Activated T-cell treated with anti-CD3 and anti-CD28 coated beads, Interleukin-2, amount 50 U/mL, for 1 hour (primary cell): Measurements from ENCODE around the gene C2CD2.

Experiments used
- DNase-seq: peaks from one replicate; pipeline ENCODE4 v3.0.0-alpha.2; 2020

Gene C2CD2

DNA sequence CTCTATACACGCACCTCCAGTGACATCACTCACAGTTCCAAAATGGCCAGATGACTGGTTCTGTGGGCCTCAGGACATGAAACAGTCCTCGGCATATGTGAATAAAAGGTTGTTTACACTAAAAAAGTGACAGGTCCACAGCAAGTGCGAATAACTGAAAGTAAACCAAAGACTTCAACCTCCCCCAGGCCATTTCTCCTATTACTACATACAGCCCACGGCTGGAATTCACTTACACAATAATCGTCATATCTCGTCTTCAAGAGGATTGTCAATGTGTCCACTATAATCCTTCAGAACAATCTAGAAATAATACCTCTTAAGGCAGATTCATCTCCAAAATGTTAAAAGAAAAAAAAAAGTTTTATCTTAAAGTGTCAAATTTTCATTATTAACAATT, 72.8 kb downstream of the C2CD2 start:
- no peak for DNase-seq

DNA sequence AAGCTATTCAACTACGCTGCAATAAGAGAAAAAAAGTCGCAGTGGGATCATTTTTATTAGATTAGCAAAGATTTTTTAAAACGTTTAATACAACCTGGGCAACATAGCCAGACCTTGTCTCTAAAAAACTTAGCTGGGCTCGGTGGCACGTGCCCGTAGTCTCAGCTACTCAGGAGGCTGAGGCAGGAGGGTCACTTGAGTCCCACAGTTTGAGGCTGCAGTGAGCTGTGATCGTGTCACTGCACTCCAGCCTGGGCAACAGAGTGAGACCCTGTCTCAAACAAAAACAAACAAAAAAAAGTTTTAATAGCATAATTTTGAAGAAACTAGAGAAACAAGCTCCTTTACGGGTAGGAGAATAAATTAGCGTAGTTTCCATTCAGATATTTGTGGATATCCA, 73.7 kb downstream of the C2CD2 start:
- no peak for DNase-seq

DNA sequence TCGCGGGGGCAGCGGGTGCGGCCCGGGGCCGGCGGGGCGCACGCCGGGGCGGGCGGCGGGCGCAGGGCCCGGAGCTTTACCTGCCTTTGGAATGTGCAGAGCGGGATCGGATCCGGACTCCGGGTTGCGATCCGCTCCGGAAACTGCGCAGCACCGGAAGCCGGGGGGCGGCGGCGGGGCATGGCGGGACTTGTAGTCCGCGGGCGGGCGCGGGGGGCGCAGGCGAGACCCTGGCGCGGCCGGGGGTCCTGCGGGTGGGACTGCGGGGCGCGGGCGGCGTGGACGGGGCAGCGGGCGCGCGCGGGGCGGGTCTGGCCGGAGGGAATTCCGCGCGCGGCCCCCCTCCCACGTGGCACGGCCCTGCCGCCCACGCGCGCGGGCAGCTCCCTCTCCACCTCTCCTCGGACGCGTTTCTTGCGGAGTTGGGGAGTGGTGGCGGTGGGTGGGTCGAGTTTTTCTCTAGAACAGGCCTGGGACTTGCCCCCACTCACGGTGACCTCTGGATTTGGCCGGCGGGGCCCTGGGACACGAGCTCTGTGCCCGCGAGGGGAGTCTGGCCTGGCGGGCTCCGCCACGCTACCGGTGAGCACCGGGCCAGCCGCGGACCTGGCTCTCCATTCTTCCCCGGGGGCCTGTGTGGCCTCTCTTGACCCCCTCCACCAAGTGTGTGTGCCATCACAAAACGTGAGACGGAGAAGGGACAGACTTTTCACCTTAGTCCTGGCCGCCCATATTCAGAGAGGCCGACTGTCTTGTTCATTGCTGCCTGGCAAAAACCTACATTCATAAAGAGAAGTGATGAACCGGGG, 74.4 kb downstream of the C2CD2 start, which contains the start of gene PRDM15:
Gene PRDM15 (minus strand): TSS at position 155 of the 809 bp plus-strand sequence. CDS start 18,981 bp downstream, outside the sequence.
- peak; percentile 85 for DNase-seq

DNA sequence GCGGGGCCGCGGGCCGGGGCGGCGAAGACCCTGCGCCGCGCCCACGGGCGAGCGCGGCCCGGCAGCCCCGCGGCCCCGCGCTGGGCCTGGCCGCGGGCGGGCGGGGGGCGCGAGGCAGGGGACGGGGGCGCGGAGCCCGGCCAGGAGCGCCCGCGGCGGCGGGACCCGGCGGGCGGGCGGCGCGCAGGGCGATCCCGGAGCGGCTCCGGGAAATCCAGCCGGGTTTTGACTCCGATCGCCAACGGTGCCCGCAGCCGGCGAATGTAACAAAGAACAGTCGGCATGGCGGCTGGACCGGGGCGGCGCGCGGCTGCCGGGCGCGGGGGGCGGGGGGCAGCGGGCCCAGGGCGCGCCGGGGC, 75.0 kb downstream of the C2CD2 start:
- DNase-seq, result peak; percentile 78

DNA sequence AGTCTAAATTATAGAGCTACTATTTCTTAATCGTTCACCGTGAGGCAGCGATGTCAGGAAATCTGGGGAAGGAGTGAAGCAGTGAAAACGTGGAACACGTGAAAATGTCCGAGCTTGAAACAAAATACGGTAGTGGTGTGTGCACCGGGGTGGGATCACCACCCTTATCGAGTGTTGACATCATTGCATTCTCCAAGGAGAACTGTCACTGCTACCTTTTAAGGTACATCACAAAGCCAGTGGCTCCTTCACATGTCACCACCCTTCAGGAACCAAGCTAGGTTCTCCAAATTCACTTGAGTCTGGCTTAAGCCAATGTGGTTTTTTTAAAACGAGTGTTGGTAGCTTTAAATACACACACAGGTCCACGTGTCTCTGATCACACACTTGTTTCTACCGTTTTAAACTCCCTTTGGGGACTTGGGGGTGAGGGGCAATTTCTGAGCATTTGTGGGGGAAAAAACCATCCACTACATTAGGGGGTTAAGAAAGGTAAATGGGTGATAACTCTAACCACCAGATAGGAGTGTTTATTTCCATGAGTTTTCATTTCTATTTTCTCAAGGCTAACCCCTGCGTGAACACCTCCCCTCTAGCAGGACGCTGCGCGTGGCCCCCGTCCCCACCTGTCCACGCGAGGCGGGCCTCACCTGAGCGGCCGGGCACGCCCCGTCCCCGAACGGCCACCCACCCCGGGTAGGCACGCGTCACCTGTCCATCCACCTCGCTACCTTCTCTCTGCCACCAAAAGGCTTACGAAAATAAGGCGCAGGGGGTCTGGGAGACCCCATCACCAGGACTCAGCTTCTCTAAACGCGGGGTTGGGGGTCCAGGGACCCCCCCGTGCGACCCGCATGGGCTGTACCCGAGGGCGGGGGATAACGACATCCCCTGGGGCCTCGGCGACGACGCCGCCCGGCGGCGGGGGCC, 75.7 kb downstream of the C2CD2 start:
- DNase-seq, result peak; percentile 53

DNA sequence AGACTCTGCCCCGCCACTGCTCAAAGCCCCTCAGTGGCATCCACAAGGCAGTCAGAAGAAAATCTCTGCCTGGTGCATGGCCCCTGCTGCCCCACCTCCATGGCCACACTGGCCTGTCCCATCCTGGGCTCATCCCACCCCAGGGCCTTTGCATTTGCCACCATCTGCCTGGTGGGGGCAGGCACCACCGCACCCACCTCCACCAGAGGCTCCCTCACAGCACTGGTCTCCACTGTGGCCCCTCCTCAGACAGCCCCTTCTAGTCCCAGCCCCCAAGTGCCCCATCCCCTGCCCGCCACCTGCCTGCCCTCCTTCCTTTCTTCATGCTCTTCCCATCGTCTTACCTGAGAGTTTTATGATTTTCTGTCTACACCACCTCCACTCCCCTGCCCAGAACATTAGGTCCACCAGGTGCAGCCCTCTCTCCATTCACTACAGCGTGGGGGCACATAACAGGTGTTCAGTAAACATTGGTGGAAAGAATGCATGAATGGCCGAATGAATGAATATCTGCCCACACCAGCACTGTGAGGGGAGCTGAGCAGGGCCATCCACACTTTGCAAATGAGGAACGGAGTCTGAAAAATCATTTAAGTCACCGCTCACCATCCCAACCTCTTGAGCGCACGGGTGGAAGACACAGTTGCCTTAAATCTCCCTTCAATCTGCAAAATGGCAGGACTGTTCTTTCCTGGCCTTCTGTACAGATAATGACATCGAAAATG, 76.7 kb downstream of the C2CD2 start:
- DNase-seq, result no peak

DNA sequence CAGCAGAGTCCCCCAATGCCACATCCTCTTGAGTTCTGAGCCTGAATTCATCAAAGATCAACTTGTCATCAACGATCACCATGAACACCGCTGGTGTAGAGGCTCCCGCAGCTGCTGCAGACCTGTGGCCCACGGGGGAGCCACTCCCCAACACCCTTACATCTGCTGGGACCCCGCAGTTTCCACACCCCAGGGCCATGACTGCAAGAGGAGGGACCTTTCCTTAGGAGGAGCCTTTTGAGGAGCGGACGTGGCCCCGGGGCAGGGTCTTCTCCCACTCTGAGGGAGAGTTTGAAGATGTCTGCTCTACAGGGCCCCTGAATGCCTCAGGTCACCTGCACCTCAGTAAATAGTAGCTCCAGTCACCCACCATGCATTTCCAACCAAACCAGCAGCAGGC, 77.4 kb downstream of the C2CD2 start:
- DNase-seq, result no peak

DNA sequence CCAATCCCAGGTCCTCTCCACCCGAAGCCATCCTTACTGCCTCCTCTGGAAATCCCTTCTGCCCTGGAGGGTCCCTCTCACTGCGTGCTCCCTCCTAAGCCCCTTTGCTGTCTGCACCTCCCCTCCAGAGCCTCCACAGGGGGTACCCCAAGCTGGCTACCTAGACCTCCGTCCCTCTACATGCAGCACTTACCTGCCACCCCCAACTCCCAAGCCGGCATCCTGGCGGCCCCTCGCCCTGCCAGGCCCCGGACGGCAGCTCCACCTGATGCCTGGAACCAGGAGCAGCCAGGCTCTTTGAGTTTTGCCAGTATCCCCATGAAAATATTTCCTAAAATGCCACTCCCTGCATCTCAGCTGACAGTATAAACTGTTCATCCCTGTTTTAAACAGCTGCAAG, 78.7 kb downstream of the C2CD2 start:
- no peak for DNase-seq

DNA sequence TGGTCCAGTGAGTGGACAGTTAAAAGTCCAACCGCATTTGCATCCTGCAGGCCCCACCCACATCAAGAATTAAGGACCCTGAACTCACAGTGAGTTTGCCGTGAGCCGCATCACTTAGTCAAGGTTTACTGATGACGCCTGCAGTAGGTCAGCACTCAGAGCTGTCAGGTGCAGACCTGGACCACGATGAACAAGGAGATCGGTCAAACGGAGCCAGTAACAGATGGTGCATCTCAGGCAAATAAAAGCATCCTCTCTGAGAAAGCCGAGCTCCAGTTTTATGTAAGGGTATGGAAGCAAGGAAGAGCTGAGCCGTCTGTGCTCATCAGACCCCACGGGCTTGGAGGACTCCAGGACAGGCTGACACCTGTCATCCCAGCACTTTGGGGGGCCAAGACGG, 79.2 kb downstream of the C2CD2 start:
- DNase-seq, result no peak

DNA sequence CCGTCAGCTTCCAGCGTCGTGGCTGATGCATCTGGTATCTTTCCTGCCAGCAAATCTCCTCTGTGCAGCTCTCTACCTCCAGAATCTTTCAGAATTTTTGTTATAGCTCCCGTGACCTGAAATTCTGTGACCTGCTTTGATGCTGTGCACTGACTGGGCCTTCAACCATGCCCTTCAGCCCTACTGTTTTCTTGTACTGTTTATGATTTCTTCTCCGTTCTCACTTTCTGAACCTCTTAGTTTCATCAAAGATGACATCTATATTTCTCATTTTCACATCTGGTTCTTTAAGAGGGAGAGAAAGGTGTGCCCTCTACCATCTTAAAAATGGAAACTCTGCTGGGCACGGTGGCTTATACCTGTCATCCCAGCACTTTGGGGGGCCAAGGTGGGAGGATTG, 80.4 kb downstream of the C2CD2 start:
- DNase-seq, result no peak

DNA sequence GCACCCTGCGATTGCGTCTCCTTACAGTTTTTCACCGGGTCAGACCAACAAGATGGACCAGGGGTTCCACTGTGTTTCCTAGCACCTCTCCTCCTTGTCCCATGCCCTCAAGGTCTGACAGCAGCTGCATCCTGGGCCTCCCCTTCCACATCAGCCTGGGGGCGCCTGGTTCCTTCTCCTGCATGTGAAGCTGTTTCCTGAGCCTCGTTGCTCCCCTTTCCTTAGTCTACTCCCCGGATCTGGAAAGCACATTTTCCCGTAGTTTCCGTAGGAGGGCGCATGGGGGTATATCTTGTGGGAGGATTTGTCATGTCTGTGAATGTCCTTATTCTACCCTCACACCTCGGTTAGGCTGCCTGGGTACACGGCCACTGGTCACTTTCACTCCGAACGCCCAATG, 80.8 kb downstream of the C2CD2 start:
- no peak for DNase-seq

DNA sequence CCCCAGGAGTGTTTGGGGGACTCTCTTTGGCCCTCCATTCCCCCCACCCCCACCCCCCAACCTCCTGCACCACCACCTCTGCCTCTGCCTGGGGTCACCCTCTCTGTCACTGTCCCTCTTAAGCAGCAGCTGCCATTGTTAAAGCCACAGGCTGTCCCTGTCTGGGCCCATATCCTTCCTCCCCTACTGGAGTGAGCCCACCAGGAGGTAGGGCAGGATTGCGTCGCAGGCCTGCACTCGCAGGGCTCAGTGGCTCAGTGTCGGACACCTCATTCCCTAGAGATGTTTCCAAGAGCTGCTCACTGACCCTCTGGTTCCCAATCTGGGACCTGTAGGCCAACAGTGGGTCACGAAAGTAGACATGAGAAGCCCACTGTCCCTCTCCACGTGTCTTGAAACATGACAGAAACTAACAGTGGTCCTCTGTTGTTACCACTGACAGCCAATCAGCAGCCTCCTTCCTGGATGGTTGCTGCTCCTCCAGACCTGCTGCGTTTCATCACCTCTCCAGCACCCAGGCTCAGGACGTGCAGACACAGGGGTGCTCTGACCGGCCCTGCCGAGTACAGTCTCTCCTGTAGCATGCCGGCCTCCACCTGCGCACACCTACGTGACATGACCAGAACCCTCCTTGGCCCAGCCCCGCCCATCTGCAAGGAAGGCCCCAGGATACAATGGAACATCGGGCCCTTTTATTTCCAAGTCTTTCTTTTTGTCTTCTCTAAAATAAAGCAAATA, 82.4 kb downstream of the C2CD2 start:
- no peak for DNase-seq

DNA sequence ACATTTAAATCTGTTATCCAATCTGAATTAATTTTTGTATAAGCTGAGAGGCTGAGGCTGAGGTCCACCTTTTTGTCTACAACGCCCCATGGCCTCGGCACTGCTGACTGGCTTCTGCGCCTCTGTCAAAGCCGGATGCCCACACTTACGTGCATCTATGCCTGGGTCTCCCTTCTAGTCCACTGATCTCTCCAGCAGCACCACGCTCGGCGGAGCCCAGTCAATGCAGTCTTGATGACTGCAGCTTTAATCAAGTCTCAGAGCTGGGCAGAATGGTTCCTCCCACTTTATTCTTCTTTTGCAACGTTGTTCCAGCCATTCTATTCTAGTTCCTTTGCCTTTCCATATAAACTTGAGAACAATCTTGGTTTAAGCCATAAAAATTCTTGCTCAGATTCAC, 84.0 kb downstream of the C2CD2 start:
- no peak for DNase-seq

DNA sequence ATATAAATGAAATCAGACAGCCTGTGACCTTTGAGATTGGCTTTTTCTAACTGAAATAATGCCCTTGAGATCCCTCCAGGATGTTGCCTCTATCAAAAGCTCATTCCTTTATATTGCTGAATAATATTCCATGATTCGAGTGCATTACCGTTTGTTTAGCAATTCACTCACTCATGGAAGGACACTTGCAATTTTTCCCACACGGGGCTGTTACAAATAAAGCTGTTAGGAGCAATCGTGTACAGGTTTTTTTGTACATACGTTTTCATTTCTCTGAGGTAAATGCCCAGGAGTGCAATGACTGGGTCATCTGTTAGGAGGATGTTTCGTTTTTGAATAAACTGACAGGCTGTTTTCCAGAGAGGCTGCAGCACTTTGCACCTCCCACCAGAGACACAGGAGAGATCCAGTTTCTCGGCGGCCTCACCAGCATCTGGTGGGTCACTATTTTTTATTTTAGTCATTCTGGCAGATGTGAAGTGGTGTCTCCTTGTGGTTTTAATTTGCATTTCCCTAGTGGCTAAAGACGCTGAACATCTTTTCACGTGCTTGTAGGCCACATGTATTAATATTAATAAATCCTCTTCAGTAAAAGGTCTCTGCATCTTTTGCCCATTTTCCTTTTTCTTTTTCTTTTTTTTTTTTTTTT, 85.6 kb downstream of the C2CD2 start:
- DNase-seq, result no peak

DNA sequence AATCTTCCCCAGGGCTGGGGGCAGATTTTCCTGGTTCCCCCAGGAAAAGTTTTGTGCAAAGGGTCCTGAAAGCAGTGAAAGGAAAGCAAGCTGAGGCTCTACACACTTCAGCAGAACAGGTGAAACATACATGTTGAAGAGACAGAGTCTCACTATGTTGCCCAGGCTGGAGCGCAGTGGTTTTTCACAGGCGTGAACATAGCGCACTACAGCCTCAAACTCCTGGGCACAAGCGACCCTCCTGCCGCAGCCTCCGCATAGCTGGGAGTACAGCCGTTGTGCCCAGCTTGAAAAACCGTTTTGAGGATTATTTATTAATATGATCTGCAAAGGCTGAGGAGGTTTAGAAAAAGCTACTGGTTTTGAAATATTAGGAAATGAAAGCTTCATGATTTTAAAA, 86.5 kb downstream of the C2CD2 start:
- DNase-seq, result no peak

DNA sequence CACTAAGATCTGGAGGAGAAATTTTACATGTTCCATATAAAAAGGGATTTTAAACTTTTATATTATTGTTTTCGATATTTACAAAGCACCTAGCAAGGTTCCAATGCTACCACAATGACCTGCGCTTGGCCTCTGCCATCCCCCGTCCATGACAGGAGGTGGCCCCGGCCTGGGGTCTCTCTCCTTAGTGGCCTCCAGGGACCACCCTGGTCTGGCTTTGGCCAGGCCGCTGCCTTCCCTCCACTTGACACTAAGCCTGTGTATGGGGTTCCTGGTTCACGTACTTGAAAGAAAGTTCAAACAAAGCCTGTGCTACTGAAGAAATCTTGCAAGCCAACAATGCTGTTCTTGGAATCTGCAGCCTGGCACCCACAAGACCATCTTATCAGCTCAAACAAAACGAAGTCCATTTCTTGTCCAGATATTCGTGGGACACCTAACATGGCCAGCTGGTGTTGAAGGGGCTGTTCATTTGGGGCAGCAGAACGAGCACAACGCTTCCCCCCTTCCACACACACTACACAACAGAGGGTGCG, 87.5 kb downstream of the C2CD2 start:
- DNase-seq, result no peak

DNA sequence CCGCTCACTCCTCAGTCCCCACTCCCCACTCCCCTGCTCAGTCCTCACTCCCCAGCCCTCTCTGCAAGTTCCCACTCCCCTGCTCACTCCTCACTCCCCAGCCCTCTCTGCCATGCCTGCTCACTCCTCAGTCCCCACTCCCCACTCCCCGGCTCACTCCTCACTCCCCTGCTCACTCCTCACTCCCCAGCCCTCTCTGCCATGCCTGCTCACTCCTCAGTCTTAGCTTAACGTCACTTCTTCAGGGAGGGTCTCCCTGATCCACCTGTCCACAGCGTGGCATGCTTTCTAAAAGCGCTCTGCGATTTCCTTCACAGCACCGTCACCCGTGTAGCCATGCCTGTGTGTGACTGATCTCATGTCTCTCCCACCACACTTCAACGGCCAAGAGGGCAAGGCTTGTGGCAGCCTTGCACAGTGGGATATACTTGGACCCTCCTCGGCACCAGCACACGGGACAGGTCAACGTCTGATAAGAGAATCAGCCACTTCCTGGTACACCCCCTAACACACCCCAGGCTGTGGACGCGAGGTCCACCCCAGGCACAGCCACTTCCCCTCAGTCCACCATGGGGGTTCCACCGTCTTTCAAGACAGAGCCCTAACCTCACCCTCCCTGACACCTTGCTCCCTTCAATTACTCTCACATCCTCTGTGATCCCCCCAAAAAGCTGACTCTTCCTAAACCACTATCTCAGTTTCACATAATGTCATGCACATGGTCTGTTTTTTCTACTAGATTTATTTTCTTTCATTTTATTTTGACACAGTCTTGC, 88.6 kb downstream of the C2CD2 start:
- DNase-seq, result no peak

DNA sequence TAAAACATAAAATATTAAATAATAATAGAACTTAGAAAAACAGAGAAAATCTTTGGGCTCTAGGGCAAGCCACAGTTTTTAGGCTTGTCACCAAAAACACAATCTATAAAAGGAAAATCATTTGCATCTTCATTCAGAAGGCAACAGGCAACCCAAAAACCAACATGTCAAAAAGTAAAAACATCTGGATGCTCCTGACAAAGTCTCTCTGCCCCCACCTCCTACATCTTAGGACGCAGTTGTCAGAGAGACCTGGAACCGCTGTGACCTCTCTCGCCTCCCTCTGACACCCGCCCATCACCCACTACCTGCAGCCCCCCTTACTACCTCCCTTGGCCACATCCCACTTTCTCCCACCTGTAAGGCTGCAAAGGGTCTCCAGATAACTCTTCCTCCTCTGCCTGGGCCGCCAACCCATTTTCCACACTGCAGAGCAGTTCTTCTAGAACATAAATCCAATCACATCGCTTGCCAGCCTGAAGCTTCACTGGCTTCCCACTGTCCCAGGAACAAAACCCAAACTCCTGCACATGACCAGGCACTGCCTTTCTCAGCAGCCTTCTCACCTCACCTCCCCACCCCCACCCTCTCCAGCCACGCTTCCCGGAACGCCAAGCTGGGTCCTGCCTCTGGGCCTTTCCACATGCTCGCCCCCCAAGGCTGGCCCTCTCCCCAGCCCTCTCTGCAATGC, 89.4 kb downstream of the C2CD2 start:
- DNase-seq, result no peak

DNA sequence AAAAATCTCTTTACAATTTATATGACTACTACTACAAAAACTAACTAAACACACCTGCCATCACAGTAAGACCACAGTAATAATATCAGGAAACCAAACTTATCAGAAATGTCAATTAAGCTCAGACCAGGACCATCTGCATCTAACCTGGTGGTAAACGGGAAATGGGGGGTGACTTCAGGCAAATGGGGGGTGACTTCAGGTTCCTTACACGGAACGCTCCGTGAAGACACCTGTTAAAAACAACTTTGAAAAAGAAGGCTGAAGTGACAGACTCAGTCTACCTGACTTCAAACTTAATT, 90.4 kb downstream of the C2CD2 start:
- no peak for DNase-seq

DNA sequence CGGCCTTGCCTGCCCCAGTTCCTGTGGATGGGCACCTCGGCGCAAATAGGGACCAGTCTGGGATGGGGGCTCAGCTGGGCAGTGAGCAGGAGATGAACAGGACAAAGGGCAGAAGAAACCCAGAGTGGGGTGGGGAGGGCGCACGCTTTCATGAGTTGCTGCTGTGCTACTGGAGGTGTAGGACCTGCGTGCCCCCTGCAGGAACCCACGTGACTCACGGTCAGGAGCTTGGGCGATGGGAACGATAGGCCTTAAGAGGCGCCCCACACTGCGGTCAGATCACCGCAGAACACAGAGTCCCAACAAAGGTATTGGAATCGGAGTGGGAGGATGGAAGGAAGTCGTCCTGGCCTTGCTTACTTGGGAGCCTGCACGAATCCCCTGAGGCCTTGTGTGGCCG, 91.8 kb downstream of the C2CD2 start:
- DNase-seq, result no peak

DNA sequence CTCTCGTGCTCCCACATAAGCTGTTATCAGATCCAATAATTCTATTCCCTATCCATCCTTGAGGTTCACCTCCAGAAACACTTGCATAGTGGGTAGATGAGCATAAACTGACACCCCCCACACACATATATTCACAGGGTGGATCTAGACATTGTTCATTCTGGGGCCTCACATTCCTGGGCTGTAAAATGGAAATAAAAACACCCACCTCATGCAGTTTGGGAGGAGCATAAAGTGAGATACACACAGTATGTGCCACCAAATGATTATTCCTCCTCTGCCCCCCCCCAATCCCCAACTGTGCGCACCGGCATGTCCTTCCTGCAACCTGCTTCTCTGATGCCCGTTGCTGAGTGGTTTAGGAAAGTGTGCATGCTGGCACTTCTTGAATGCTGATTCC, 92.6 kb downstream of the C2CD2 start:
- DNase-seq, result no peak
